CD14-positive monocyte (primary cell): ENCODE measurements around the gene SLC28A1. TPM values are rescaled to one million over a fixed set of nuclear protein-coding genes. Genes with fewer than 3 reads are reported as not detected.
A peak's percentile ranks its signal among the peaks of the same experiment; 100 is the strongest.

Source experiments
- DNase-seq, 3 donors: peaks; one replicate each; pipeline ENCODE4 v3.0.0-alpha.2; 2011 to 2022
- H2AFZ ChIP-seq: 2 replicates; pipeline ENCODE4 v1.6.0; 2012; ENCODE audit warnings: mild to moderate bottlenecking, low read depth, low read length, inconsistent platforms; ENCODE audit not compliant: insufficient read depth, poor library complexity, severe bottlenecking
- H3K27ac ChIP-seq, 2 donors: 1 replicate in 1 of 2; 2 replicates in 1 of 2; pipeline ENCODE4 v1.5.1; 2012 to 2013; ENCODE audit warnings: low read length in 2 of 2, control low read depth in 1 of 2, inconsistent platforms in 1 of 2, low read depth in 1 of 2, mild to moderate bottlenecking in 1 of 2
- H3K27me3 ChIP-seq, 2 donors: one replicate each; pipeline versions ENCODE4 v1.6.0 to v1.6.1; 2011 to 2013; ENCODE audit warnings: low read length in 2 of 2; ENCODE audit not compliant: control insufficient read depth in 2 of 2, insufficient read depth in 2 of 2
- H3K36me3 ChIP-seq, 2 donors: replicated peaks in 1 of 2; 1 replicate in 1 of 2; 2 replicates in 1 of 2; pipeline versions ENCODE4 v1.5.1 to v1.6.1; 2012 to 2013; ENCODE audit warnings: low read length in 2 of 2, control low read depth in 1 of 2, inconsistent platforms in 1 of 2, mild to moderate bottlenecking in 1 of 2; ENCODE audit not compliant: insufficient read depth in 2 of 2, control insufficient read depth in 1 of 2
- H3K4me1 ChIP-seq, 2 donors: 1 replicate in 1 of 2; 2 replicates in 1 of 2; pipeline versions ENCODE4 v1.5.1 to v1.6.1; 2012 to 2013; ENCODE audit warnings: low read length in 2 of 2, control low read depth in 1 of 2, inconsistent platforms in 1 of 2, mild to moderate bottlenecking in 1 of 2, moderate library complexity in 1 of 2; ENCODE audit not compliant: insufficient read depth in 2 of 2, control insufficient read depth in 1 of 2
- H3K4me2 ChIP-seq: replicated peaks from 2 replicates; pipeline ENCODE3; 2012; ENCODE audit warnings: low read length, moderate library complexity, mild to moderate bottlenecking; ENCODE audit not compliant: poor library complexity, severe bottlenecking; ENCODE audit errors: extremely low read depth
- H3K4me3 ChIP-seq, 3 experiments: fragments of 200-600 bp in 1 of 3; sonication (generic) in 1 of 3; replicated peaks in 1 of 3; 1 replicate in 2 of 3; 2 replicates in 1 of 3; pipeline ENCODE4 v1.5.1; 2011 to 2013; ENCODE audit warnings: low read length in 3 of 3, mild to moderate bottlenecking in 3 of 3, control low read depth in 2 of 3, low read depth in 2 of 3, inconsistent platforms in 1 of 3, moderate library complexity in 1 of 3
- H3K79me2 ChIP-seq: 2 replicates; pipeline ENCODE4 v1.6.0; 2012; ENCODE audit warnings: mild to moderate bottlenecking, control low read depth, inconsistent platforms, low read length, moderate library complexity; ENCODE audit not compliant: insufficient read depth
- H3K9ac ChIP-seq: 2 replicates; pipeline ENCODE4 v1.6.0; 2017; ENCODE audit warnings: low read length, mild to moderate bottlenecking; ENCODE audit not compliant: insufficient read depth, poor library complexity, severe bottlenecking
- H3K9me3 ChIP-seq, 2 donors: replicated peaks in 1 of 2; 1 replicate in 1 of 2; 2 replicates in 1 of 2; pipeline versions ENCODE4 v1.5.1 to v1.6.1; 2012 to 2013; ENCODE audit warnings: low read length in 2 of 2, control low read depth in 1 of 2; ENCODE audit not compliant: control insufficient read depth in 1 of 2, insufficient read depth in 1 of 2
- H4K20me1 ChIP-seq: 2 replicates; pipeline ENCODE4 v1.6.0; 2012; ENCODE audit warnings: mild to moderate bottlenecking, low read length, control low read depth, moderate library complexity; ENCODE audit not compliant: insufficient read depth
- H3K27ac Mint-ChIP-seq, 7 donors: one replicate each; pipeline ENCODE4 v1.8.0; 2020; ENCODE audit warnings: mild to moderate bottlenecking in 7 of 7, mixed read lengths in 7 of 7, moderate library complexity in 6 of 7, inconsistent platforms in 2 of 7
- H3K27me3 Mint-ChIP-seq, 3 donors: one replicate each; pipeline ENCODE4 v1.8.0; 2021 to 2022; ENCODE audit warnings: low read depth in 3 of 3, mild to moderate bottlenecking in 3 of 3, mixed read lengths in 3 of 3, moderate library complexity in 3 of 3, inconsistent platforms in 1 of 3
- H3K36me3 Mint-ChIP-seq, 2 donors: one replicate each; pipeline ENCODE4 v1.8.0; 2020; ENCODE audit warnings: mixed read lengths in 2 of 2, inconsistent platforms in 1 of 2, mild to moderate bottlenecking in 1 of 2
- H3K4me1 Mint-ChIP-seq: one replicate; pipeline ENCODE4 v1.8.0; 2020; ENCODE audit warnings: mild to moderate bottlenecking, mixed read lengths
- H3K4me3 Mint-ChIP-seq, 2 donors: one replicate each; pipeline ENCODE4 v1.8.0; 2020; ENCODE audit warnings: mild to moderate bottlenecking in 2 of 2, mixed read lengths in 2 of 2, moderate library complexity in 1 of 2
- H3K9me3 Mint-ChIP-seq, 7 donors: one replicate each; pipeline ENCODE4 v1.8.0; 2020 to 2022; ENCODE audit warnings: mixed read lengths in 7 of 7, mild to moderate bottlenecking in 6 of 7, moderate library complexity in 6 of 7, inconsistent platforms in 2 of 7
- CTCF ChIP-seq: fragments of 200-600 bp; IDR thresholded peaks from one replicate; pipeline ENCODE4 v1.8.0; 2022; ENCODE audit warnings: antibody characterized with exemption, mild to moderate bottlenecking
- WGBS: methylation state at CpG from one replicate; pipeline ENCODE4 v1.1.5; 2013; ENCODE audit warnings: missing lambda C conversion rate; ENCODE audit not compliant: insufficient coverage; 5-methylcytosine and 5-hydroxymethylcytosine counted together
- intact Hi-C, 2 donors: fragments of 100-400 bp; cut with micrococcal nuclease; formaldehyde crosslinking; loops; one replicate each; pipeline versions ENCODE4 v1.15.0 to v1.15.1; 2023
- polyA plus RNA-seq, 3 donors: library from polyadenylated mRNA; depleted of rRNA in 1 of 3; unstranded in 2 of 3; stranded (reverse) in 1 of 3; fragments of 300-500 nt in 2 of 3; fragments of >200 nt in 1 of 3; fragmentation: Illumina TruSeq in 2 of 3; gene quantifications; 1 replicate in 2 of 3; 2 replicates in 1 of 3; pipeline ENCODE4 v1.2.3, GENCODE V29; 2012 to 2021

The SLC28A1 gene
- polyA plus RNA-seq, 3 donors: not detected

GRCh38 chr15:84914909-84915605 is 30.6 kb downstream of the SLC28A1 start:
- DNase-seq: peak in 1 of 3 donors; percentile 38
- peaks cover 9% of the 10 kb centered on the region for H3K4me1 Mint-ChIP-seq
- Histone ChIP-seq H3K4me1 (no peaks in the 10 kb centered on the region), H2AFZ (no peak overlapping the region), H3K9me3 (peaks cover 0 to 4% of the 10 kb centered on the region in 2 donors), H3K79me2 (no peaks in the 10 kb centered on the region), H3K27me3 (no peaks in the 10 kb centered on the region), H3K36me3 (no peaks in the 10 kb centered on the region), H4K20me1 (no peaks in the 10 kb centered on the region), H3K4me2 (no peak overlapping the region), H3K4me3 (no peak overlapping the region), H3K27ac (no peak overlapping the region), H3K9ac (no peak overlapping the region)
- H3K27me3 Mint-ChIP-seq: peaks cover 0 to 6% (median 1%) of the 10 kb centered on the region in 3 donors
- H3K9me3 Mint-ChIP-seq: peaks cover 0 to 6% (median 0%) of the 10 kb centered on the region in 7 donors
- H3K27ac Mint-ChIP-seq: peak overlapping the region in 2 of 7 donors; percentile 32 to 52
- no peaks in the 10 kb centered on the region for H3K36me3 Mint-ChIP-seq
- 50% methylated on average over 9 of the region's 12 CpGs for WGBS
- intact Hi-C loops: no loop called here
- TF ChIP-seq CTCF: no peak
- H3K4me3 Mint-ChIP-seq: peak overlapping the region in 1 of 2 donors; percentile 13

- Mint-ChIP-seq H3K27me3 (peaks cover 0 to 6% (median 1%) of the 10 kb centered on the region in 3 donors), H3K36me3 (no peaks in the 10 kb centered on the region), H3K27ac (no peak overlapping the region), H3K4me3 (no peak overlapping the region), H3K4me1 (peaks cover 9% of the 10 kb centered on the region), H3K9me3 (peaks cover 0 to 6% (median 0%) of the 10 kb centered on the region in 7 donors)
- Histone ChIP-seq H3K4me3 (no peak overlapping the region), H3K27ac (no peak overlapping the region), H3K9ac (no peak overlapping the region), H2AFZ (no peak overlapping the region), H3K4me1 (no peaks in the 10 kb centered on the region), H4K20me1 (no peaks in the 10 kb centered on the region), H3K9me3 (peaks cover 0 to 4% of the 10 kb centered on the region in 2 donors), H3K4me2 (no peak overlapping the region), H3K27me3 (no peaks in the 10 kb centered on the region), H3K36me3 (no peaks in the 10 kb centered on the region), H3K79me2 (no peaks in the 10 kb centered on the region)
- 97% methylated on average over 3 of the region's 3 CpGs for WGBS
- TF ChIP-seq CTCF: no peak
- no peak for DNase-seq
- intact Hi-C loops: no loop called here
Observed at GRCh38 chr15:84915606-84915958, 31.1 kb downstream of the SLC28A1 start.
